Stimulated activated CD8-positive, alpha-beta memory T cell treated with anti-CD3 and anti-CD28 coated beads, Interleukin-2, amount 100 ng/mL, for 48 hours (primary cell): Measurements from ENCODE around the gene CHN2.
"Not testable (repeated sequence)": the region's sequence is repeated elsewhere in the genome, so short reads cannot be mapped to it uniquely, and the experiment has no call there.

Experiments
- DNase-seq, 2 donors: peaks; one replicate each; pipeline ENCODE4 v3.0.0-alpha.2; 2020; ENCODE audit warnings: low read depth in 2 of 2

CHN2 gene

GRCh38 chr7:29255906-29256692 lies 61.5 kb downstream of the CHN2 start:
- DNase-seq = no peak

DNA sequence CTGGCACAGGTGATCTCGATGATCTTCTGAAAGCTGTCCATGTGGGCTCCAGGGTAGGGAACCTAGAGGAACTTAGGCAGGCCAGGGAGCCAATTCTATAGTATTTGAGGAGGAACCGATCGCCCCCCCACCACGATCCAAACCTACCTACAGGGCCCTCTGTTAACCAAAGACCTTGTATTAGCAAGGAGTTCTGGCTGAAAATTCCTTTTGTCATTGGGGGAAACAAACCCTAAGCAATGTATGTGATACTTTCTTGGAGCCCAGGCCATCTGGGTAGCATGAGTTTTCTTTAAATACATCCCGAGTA lies 62.1 kb downstream of the CHN2 start:
- no peak for DNase-seq

DNA sequence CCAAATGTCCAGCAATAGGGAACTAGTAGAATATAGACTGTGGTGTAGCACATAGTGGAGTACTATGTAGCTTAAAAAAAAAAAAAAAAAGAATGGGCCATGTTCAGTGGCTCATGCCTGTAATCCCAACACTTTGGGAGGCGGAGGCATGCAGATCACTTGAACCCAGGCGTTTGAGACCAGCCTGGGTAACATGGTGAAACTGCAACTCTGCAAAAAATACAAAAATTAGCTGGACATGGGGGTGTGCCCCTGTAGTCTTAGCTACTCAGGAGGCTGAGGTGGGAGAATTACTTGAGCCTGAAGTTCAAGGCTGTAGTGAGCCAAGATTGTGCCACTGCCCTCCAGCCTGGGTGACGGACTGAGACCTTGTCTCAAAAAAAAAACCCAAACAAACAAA lies 64.4 kb downstream of the CHN2 start:
- no peak for DNase-seq

DNA sequence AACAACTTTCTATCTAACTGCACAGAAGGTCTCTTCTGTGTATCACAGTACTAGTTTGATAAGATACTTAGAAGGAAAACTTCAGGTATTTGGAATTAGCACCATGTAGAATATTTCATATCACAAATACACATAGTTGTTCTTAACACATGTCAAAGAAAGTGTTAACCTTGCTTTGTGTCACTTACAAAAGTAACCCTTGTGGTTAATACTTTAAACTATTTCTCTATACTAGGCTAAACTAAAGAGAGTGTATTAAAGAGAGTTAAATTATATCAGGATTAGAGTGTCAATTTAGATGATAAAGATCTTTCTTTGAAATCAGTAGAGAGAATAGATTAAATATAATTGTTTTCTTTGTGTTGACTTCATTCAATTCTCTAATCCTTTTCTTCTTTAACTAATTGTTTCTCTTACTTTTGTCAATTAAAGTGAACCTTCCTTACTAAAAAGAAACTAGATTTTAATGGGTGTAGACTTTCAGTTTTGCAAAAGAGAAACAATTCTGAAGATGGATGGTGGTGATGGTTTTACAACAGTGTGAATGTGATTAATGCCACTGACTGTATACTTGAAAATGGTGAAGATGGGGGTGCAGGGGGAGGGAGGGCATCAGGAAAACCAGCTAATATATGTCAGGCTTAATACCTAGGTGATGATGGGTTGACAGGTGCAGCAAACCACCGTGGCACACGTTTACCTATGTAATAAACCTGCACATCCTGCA lies 67.8 kb downstream of the CHN2 start:
- DNase-seq = no peak

- not testable (repeated sequence) for DNase-seq
Measured at GRCh38 chr7:29263601-29264207, 69.1 kb downstream of the CHN2 start.

GRCh38 chr7:29265208-29265923 lies 70.8 kb downstream of the CHN2 start:
- no peak for DNase-seq

DNA sequence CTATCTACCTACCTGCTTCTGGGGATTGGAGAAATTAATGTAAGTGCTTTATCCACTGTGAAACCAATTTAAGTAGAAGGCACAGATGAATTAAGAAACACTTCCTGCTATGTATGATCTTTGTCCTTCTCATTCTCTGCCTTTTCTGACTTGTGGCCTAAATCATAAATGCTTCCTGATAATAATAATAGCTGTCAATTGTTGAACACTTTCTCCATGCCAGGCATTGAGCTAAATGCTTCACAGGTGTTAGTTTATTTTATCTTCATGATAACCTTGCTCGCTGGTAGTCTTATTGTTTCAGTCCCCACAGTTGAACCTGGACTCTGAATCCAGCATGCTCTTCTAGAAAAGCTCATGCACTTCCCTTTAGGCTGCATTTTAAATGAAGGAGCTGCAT lies 75.4 kb downstream of the CHN2 start:
- DNase-seq = no peak

DNA sequence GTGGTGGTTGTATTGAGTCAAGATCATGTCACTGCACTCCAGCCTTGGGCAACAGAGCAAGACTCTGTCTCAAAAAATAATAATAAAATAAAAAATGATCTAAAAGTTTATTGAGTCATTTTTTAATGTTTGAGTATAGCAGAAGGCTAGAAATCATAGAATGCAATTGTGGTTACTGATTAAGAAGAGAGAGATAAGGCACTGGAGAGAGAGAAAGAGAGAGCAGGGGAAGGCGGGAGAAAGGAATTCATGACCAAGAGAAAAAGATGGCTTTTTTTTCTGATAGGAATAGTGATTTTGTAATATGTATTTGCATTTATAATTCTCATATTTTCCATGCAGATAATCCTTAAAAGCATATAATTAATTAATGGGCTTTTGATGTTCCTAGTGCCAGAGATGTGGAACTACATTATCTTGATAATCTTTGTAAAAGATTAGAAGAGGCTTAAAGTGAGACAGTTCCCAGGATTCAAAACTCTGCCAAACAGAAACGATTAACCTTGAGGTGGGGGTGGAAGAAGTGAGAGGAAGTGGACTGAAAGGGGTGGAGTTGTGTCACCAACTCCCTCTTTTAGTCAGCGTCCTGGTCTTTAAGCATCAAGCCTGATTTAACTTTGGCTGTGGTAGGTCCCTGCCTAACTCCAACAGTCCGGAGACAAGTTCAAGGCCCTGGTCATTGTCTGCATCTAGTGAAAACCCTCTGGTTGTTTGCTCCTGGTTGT lies 76.2 kb downstream of the CHN2 start:
- DNase-seq = no peak

- DNase-seq = no peak
Measured at GRCh38 chr7:29271319-29271658, 76.7 kb downstream of the CHN2 start.

DNA sequence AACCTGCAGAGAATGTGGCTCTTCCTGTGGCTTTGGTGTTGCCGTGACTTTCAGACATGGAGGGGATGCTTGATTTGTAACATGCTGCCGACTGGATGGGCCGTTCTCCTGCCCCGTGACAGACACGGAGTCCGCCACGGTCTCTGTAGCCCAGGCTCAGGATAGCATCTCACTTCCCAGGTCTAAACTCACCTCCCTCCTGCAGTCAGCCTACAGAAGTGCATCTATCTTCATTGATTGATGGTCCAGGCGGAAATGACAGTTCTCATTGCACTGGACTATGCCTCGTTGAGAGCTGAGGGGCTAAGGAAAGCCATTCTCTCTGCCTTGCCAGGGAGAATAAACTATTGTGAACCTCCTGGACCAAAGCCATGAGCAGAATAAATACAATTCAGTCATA lies 77.5 kb downstream of the CHN2 start:
- DNase-seq = no peak

DNA sequence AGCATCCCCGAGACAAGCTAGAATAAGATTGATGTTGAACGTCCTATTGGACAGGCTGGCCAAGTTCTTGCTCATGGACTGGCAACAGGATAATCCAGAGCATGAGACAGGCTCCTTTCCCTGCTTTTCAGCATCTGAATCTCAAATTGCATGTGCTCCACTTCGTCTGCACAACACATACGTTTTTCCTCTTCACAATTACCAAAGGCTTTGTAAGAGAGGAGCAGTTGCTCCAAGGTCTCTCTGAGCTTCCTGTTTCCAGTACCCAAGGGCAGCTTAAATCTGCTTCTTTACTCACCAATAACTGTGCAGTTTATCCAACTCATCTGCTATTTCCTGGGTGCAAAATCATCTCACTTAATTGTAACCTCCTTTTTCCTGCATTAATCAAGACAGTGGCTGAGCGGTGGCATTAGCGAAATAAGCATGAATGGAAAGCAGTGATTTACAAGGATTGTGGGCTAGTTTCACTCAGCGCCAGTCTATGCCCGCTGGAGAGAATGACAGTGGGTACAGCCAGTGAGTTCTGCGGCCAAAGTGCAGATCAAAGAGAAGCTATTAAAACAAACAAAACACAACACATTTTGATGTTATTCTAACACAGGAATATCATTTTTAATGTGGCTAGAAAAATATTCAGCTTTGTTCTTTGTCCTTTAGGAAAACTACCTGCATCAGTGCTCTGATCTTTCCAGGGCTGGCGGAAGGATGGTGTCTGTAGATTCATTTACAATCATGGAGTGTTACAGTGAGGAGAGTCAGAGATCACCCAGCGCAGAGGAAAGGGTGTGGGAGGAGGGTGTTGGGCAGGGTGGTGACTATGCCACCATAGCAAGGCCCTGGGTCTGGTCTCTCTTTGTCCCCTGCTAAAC lies 79.8 kb downstream of the CHN2 start:
- DNase-seq = no peak

GRCh38 chr7:29275018-29275318 lies 80.4 kb downstream of the CHN2 start:
- no peak for DNase-seq

DNA sequence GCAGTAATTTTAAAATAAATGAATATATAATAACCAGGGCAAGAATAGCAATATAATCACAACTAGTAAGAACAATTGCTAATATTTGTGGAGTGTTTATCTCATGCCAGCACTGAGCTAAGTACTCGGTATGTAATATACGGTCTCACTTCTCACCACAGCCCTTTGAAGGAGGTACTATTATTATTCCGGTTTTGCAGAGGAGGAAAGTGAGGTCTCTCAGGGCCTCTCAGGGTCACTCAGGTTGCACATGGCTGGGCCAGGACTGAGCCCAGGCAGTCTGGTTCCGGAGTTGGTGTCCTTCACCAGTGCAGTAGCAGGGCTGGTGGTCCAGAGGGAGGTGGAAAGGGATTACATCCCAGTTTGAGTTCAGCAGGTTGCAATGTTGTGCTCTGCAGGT lies 80.9 kb downstream of the CHN2 start:
- no peak for DNase-seq

GRCh38 chr7:29276199-29276598 lies 81.6 kb downstream of the CHN2 start:
- DNase-seq = no peak

DNA sequence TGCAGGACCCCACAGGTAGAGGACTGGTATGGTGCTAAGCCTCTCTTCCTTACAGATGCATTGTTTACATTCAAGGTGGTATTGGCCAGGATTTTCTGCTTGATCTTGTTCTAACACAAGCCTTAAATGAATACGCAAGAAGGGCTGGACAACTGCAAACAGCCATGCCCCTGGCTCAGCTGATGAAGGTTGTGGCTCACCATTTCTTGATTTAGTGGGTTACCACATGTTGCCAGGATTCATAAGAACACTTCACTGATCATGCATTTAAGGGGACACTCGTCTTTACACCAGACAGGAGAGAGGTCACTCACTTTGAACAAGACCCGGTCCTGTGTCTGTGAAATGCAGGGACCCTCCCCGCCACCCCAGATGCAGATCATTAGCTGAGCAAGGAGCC lies 82.2 kb downstream of the CHN2 start:
- no peak for DNase-seq

- no peak for DNase-seq
Measured at GRCh38 chr7:29277436-29278215, 83.1 kb downstream of the CHN2 start.

GRCh38 chr7:29278337-29279069 lies 83.9 kb downstream of the CHN2 start:
- no peak for DNase-seq

DNA sequence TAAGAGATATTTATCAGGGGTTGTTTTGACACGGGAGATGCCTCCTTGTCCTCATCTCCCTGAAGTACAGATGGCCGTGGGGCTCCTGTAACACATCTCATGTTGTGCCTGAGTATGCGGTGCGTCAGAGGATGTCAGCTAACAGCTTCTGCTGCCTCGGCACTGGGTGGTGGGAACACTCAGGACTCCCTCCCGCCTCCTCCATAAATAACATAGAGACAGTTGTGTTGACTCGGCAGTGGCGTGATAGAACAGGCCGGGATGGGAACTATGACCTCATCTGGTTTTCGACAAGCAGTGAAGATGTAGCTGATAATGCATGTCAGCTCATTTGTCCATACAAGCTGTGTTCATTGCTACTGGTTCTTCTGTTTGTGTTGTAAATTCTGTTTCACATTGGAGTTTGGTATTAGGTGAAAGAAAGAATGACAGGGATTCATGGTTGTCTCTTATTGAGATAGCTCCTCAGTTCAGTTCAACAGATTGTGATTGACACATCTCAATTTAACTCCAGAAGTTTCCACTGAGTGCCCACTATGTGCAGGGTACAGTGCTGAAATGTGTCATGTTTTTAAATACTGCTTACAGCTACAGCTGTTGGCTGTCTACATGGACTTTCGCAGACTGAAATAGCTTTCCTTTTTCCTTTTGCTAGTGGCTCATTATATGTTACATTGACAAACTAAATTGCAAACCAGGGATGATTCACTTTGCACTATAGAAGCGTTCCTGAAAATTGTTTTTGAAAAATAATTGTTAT lies 87.4 kb downstream of the CHN2 start:
- no peak for DNase-seq

DNA sequence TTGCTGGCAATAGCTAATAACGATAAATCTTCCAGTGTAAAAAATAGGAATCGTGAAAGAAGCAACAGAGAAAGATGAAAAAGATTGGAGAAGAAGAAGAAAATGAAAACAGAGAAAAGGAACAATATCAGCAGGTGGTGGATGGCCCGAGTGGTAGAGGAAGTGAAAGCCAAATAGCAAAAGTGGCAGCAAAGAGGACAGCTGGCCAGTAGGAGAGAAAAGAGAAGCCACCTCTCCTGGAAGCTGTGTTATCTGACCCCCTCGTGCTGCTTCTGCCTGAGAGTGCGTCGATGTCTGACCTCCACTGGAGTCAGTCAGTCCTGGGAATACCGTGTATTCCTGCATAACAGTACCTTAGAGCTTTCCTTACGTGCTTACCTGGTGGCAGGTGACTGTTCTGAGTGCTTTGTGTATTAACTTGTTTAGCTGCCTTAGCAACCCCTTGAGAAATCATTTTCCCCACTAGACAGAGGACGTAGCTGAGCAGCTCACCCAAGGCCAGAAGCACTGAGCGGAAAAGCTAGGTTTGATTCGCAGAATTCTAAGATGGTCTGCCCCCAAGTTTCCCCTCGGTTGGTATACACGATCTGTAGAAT lies 88.3 kb downstream of the CHN2 start:
- DNase-seq = no peak
